DMS153 treated with DMSO at 0.1 percent for 48 hours (cell line): ENCODE data around the gene TMEM161A.
"Not testable (repeated sequence)": the region's sequence is repeated elsewhere in the genome, so short reads cannot be mapped to it uniquely, and the experiment has no call there.

Experiments
- DNase-seq: peaks from one replicate; lab custom pipeline; 2025; ENCODE audit not compliant: unreplicated experiment; lab: John Stamatoyannopoulos, UW

The TMEM161A gene

DNA sequence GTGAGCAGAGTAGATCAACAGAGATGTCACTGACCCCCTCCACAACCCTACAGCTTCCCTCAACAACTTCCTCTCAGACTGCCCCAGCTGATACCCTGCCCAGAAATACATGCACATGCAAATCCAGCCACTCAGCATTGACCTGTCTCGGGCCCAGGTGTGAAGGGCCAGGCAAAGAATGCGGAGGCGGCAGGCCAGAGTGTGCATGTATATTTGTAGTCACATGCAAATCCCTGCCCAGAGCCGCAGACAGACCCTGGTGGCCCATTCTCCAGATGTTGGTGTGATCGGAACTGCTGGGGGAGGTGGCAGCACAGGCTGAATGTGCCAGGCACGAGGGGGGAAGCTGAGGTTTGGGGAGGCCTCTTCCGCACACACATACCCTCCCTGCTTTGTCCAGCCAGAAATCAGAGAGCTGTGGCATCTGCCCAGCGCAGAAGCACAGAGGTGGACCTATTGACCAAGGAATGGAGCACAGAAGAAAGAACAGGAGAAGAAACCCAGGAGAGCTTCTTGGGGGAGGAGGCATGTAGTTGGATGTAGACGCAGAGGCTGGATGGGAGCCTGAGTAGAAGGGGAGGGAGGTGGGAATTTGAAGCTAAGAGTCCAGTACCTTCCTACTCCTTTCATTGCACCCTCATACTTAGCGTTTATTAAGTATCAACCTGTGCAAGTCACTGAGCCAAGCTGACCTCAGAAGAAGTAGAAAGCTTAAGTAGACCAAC, 17.4 kb upstream of the TMEM161A start:
- DNase-seq = no peak

- no peak for DNase-seq
Measured at GRCh38 chr19:19154768-19155494, 16.7 kb upstream of the TMEM161A start.

- no peak for DNase-seq
Measured at GRCh38 chr19:19152668-19153384, 14.5 kb upstream of the TMEM161A start.

- DNase-seq = no peak
Measured at GRCh38 chr19:19151418-19151817, 13.1 kb upstream of the TMEM161A start.

- DNase-seq = no peak
Measured at GRCh38 chr19:19149435-19149834, 11.2 kb upstream of the TMEM161A start.

DNA sequence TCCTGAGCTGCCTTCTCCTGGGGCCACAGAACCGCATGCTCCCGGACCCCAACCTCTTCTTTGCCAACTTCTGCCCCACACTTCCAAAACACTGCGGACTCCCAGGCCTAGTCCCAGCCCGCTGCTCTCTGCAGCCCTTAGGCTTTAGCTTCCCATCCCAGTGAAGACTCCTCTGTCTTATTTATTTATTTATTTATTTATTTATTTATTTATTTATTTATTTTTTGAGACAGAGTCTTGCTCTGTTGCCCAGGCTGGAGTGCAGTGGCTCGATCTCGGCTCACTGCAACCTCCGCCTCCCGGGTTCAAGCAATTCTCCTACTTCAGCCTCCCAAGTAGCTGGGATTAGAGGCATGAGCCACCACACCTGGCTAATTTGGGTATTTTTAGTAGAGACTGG, 10.2 kb upstream of the TMEM161A start:
- not testable (repeated sequence) for DNase-seq

DNA sequence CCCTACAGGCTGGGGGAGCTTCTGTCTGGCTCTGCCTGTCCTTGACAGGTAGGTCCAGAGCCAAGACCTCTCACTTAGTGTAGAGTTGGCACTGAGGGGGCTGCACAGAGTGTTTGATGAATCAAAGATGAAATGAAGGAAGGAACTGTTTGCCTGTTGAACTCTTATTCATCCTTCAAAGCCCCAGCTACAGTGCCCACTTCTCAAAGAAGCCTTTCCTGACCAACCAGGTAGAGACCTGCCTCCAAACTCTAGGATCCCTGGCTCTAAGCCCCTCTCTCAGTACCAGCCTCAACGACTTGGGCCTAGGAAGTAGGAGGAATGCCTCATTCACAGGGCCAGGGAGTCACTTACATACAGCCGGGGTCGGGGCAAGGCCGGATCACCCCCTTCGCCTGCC, 9.1 kb upstream of the TMEM161A start:
- no peak for DNase-seq

DNA sequence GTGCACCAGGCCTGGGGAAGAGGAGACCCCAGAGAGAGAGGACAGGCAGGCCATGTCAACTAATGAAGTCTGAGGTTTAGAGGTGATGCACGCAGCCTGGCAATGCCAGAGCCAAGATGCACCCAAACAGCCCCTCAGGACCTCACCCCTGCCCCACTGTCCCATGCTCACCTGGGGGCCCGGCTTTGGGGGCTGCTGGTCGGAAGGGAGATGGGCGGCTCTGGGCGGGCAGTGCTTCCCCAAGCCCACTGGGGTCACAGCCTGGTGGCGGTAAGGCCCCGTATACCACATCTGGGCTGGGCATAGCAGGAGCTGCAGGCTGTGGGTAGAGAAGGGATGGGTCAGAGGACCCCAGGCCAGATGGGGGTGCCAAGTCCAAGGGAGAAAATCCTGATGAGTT, 8.6 kb upstream of the TMEM161A start:
- no peak for DNase-seq

GRCh38 chr19:19145684-19146608, 7.7 kb upstream of the TMEM161A start:
- peak; percentile 55 for DNase-seq

GRCh38 chr19:19145281-19145680, 7.0 kb upstream of the TMEM161A start:
- DNase-seq = no peak

GRCh38 chr19:19142347-19142746, 4.1 kb upstream of the TMEM161A start:
- DNase-seq = no peak

- DNase-seq = no peak
Measured at GRCh38 chr19:19140476-19140875, 2.2 kb upstream of the TMEM161A start.

DNA sequence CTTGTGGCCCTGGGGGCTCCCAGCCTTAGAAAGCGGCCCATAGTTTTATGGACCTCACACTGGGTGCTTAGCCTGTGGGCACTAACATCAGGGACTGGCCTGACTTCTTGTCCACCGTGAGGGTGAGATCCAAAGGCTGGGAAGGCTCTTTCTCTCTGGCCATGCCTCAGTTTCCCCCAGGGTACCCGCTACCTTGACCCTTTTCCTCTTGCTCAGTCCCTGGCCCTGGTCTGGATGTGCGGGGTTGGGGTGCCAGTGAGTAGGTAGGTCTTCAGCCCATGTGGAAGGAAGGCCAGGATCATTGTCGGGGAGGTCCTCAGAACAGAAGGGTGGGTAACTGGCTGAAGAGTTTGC, 1.6 kb upstream of the TMEM161A start:
- no peak for DNase-seq

GRCh38 chr19:19137556-19138108, 646 bp downstream of the TMEM161A start:
- no peak for DNase-seq

DNA sequence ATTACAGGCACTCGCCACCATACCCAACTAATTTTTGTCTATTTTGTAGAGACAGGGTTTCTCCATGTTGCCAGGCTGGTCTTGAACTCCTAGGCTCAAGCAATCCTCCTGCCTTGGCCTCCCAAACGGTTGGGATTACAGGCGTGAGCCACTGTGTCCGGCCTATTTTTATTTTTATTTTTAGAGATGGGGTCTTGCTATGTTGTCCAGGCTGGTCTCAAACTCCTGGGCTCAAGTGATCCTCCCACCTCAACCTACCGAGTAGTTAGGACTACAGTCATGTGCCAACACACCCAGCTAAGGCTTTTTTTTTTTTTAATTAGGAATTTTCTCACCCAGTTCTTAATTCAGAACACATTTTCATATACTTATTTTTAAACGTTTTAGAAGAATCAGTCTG, 2.6 kb downstream of the TMEM161A start:
- DNase-seq = not testable (repeated sequence)

GRCh38 chr19:19134687-19135158, 3.6 kb downstream of the TMEM161A start:
- no peak for DNase-seq

DNA sequence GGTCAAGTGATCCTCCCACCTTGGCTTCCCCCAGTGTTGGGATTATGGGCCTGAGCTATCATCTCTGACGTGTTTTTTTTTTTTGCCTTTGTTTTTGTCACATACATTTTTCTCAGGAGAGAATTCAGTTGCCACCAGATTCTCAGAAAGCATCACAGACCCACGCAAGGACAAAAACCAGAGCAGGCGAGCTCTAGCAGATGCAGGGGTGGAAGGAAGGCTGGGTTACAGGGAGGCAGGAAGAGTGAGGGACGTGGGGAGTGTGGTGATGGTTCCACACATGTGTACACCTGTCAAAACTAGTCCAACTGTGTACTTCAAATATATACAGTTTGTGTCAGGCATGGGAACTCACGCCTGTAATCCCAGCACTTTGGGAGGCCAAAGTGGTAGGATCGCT, 4.3 kb downstream of the TMEM161A start:
- DNase-seq = no peak

DNA sequence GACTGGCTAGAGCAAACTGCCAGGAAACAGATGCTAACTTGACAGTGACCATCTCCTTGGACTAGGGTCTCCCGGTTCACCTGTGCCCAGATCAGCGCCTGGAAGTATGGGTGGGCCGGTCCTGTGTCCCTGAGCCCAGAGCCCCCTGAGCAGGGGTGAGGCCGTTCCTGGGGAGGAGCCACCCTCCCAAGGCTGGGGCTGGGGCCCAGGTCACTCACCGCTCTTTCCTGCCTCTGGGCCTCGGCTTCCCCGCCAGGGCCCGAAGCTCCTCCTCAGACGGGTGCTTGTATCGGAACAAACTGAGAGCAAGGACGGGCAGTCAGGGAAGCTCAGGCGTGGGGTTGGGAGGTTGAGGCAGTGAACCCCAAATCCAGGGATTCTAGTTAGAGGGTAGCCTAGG, 5.4 kb downstream of the TMEM161A start:
- DNase-seq = no peak

- DNase-seq = no peak
Measured at GRCh38 chr19:19131989-19132388, 6.3 kb downstream of the TMEM161A start.

- no peak for DNase-seq
Measured at GRCh38 chr19:19126102-19126501, 12.2 kb downstream of the TMEM161A start.

DNA sequence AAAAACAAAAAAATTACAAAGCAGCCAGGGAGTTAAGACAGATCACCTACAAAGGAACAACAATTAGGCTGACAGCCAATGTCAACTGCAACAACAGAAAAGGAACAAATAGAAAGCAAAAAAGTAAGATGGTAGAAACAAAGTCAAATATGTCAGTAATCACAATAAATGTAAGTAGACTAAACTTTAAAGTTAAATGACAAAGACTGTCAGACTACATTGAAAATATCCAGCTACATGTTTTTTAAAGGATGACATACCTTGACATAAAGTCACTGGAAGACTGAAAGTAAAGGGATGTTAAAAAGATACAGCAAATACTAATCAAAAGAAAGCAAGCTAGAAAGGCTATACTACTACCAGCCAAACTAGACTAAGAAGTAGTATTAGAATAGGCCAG, 14.9 kb downstream of the TMEM161A start:
- DNase-seq = no peak
